ENCODE measurements around the gene PAQR4.

Gene PAQR4

DNA sequence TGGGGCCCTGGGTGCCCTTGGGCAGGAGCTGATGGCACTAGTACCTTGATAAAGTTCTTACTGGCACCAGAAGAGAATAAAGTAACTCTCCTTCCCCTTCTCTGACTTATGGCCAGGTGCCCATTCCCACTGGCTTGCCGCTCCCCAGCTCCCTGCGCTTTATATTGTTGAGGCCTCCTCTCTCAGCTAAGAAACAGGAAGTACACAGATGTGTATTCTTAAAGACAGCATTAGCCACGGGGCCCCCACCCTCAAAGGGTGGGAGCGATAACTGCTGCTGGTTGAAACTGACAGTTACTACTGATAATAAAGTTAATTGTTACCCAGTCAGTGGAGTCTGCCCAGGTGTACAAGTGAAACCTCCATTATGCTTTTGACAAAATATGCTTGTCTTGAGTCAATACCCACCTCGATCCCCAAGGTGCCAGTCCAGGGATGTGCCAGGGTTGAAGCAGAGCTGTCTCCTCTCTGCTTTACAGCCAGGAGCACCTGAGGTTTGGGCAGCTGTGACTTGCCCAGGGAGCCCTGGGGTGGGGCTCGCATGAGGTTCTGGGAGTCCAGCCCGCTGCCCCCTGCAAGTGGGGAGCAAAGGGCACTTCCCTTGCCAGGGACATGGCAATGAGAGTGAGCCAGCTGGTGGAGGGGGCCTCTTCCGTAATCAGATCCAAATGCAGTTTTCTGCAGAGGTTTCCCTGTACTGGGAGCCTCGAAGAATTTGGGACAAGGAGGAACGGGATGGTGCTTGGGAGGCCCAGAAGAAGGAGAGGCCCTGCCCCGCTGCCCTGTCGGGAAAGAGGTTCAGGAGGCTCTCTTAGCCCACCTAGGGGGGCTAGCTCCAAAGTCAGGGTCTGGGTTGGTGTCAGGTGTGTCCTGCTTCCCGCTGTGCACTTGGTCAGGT, 38.2 kb downstream of the PAQR4 start:
- H3K4me3 ChIP-seq (ENCODE audit: low read depth, low read length): no peak overlapping the region
- DNase-seq (ENCODE audit: low read depth): no peak
- TF ChIP-seq, protein P1, sequence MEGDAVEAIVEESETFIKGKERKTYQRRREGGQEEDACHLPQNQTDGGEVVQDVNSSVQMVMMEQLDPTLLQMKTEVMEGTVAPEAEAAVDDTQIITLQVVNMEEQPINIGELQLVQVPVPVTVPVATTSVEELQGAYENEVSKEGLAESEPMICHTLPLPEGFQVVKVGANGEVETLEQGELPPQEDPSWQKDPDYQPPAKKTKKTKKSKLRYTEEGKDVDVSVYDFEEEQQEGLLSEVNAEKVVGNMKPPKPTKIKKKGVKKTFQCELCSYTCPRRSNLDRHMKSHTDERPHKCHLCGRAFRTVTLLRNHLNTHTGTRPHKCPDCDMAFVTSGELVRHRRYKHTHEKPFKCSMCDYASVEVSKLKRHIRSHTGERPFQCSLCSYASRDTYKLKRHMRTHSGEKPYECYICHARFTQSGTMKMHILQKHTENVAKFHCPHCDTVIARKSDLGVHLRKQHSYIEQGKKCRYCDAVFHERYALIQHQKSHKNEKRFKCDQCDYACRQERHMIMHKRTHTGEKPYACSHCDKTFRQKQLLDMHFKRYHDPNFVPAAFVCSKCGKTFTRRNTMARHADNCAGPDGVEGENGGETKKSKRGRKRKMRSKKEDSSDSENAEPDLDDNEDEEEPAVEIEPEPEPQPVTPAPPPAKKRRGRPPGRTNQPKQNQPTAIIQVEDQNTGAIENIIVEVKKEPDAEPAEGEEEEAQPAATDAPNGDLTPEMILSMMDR (conservative IDR thresholded peaks at IDR 0.05; ENCODE audit: low read depth, low read length): no peak

DNA sequence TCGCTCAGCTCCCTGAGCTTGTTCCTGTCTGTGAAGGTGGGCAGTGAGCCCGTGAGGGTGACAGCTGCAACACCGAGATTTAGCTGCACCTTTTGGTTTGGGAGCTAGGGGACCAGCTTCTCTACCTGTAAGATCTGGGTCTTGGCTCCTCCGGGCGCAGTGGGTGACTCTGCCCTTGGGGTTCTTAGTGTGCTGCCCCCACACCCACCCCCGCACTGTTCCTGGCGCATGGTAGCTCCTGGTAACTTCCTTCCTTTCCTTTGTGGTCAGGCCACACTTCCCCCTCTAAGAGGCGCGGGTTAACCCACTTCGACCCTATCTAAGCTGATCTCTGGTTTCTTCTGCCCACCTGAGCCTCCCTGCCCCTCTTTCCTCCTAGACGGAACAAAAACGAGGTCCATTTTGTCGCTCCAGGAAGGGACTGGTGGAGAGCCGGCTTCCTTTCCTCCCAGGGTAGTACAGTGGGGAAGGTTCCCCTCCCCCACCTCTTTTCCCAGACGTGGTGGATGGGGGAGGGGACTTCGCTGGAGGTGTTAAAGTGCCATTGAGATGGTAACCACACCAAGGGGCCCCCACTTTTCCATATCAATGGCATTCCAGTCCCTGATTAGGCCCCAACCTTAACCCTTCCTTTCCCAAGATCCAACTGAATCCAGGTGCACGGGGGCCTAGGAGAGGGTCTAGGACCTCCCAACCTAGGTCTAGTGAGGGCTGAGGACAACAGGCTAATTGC, 39.0 kb downstream of the PAQR4 start:
- H3K4me3 ChIP-seq (ENCODE audit: low read depth, low read length): no peak overlapping the region
- TF ChIP-seq, protein P1 (conservative IDR thresholded peaks at IDR 0.05; ENCODE audit: low read depth, low read length): no peak
- DNase-seq (ENCODE audit: low read depth): no peak

DNA sequence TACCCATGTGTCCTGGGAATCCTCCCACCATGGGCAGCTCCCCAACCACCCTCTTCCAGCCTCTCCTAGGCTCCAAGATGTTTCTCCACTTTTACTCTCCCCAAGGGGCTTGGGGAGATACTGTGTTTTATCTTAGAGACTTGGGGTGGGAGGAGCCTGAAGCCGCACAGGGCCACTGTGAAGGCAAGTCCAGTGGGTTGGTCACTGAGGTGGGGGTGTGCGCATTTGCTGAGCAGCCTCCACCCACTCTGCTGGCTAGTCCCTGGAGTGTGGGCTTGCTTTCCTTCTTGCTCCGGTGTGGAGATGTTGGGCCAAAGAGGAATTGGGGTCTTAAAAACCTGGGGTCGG, 39.5 kb downstream of the PAQR4 start:
- TF ChIP-seq, protein P1 (conservative IDR thresholded peaks at IDR 0.05; ENCODE audit: low read depth, low read length): no peak
- no peak overlapping the region for H3K4me3 ChIP-seq (ENCODE audit: low read depth, low read length)
- no peak for DNase-seq (ENCODE audit: low read depth)

DNA sequence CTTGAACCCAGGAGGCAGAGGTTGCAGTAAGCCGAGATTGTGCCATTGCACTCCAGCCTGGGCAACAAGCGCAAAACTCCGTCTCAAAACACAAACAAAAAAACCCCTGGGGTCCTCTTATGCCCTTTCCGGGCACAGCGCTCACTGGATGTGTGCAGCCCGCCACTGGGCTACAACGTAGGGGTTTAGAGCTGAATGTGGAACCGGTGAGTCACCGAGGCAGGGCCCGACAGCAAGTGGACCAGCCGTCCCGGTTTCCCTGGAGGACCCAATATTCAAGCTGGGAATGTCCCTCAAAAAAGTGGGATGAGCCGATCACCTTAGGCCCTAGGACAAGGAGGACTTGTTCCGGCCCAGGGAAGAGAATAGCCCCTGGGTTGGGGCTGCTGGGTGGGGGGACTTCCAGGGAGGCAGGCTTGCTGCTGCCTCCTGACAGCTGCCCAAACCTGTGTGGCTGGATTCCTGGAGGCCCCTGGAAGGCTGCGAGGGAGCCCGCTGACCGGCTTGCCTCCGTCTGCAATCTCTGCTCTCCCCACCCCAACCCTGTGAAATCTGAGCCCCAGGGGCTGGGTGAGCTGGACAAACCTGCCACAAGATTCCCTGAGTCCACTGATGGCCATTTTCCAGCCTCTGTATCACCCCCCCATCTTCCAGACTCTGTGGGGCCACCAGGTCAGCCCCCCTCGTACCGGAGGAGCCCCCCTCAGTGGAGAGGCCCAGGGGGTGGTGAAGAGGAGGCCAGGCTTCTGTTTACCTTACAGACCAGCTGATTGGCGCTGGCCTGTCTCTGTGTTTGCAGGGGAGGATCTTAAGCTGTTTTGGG, 40.6 kb downstream of the PAQR4 start:
- DNase-seq (ENCODE audit: low read depth): peak; percentile 24
- H3K4me3 ChIP-seq (ENCODE audit: low read depth, low read length): no peak overlapping the region
- TF ChIP-seq, protein P1 (conservative IDR thresholded peaks at IDR 0.05; ENCODE audit: low read depth, low read length): no peak

DNA sequence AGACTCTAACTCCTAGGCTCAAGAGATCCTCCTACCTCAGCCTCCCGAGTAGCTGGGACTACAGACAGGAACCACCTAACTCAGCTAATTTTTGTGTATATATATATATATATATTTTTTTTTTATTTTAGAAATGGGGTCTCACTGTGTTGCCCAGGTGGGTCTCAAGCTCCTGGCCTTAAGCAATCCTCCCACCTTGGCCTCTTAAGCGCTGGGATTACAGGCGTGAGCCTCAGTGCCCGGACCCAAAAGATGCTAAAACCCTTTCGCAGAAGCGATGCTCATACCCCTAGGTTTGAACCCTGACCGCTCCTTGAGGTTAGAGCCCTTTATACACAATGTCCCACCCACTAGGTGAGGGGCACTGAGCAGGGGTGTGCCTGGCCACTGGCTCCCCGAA, 41.4 kb downstream of the PAQR4 start:
- no peak overlapping the region for H3K4me3 ChIP-seq (ENCODE audit: low read depth, low read length)
- TF ChIP-seq, protein P1 (conservative IDR thresholded peaks at IDR 0.05; ENCODE audit: low read depth, low read length): no peak
- no peak for DNase-seq (ENCODE audit: low read depth)

DNA sequence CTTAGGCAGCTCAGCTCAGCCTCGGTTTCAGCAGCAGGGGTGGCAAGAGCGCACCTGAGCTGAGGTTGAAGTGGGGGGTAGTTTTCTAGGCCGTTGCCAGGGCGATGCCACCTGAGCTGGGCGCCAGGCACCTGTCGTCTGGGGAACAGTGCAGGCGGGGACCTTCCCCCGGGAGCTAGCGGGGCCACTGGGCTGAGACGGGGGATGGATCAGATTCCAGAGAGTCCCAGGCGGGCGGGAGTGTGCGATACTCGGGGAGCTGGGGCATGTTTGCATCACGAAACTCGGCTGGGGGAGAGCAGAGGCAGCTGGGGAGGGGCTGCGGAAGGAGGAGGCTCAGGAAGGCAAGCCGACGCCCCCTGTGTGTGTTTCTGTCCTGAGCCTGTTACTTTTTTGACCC, 43.1 kb downstream of the PAQR4 start:
- H3K4me3 ChIP-seq (ENCODE audit: low read depth, low read length): no peak overlapping the region
- TF ChIP-seq, protein P1 (conservative IDR thresholded peaks at IDR 0.05; ENCODE audit: low read depth, low read length): no peak
- no peak for DNase-seq (ENCODE audit: low read depth)
